Keratinocyte (primary cell): Measurements from ENCODE around the gene PVRIG. TPM values are rescaled to one million over a fixed set of nuclear protein-coding genes. Genes with fewer than 3 reads are reported as not detected.

ENCODE experiments used
- DNase-seq: peaks from one replicate; pipeline ENCODE4 v3.0.0-alpha.2; 2011; ENCODE audit warnings: low read depth, missing footprints, low spot score
- FAIRE-seq: peaks from 2 replicates; lab custom pipeline; 2011; peaks lifted over from hg19 to GRCh38; lab: Jason Lieb, UNC
- H2AFZ ChIP-seq: 2 replicates; pipeline ENCODE4 v1.6.0; 2012; ENCODE audit warnings: low read length, control low read depth, inconsistent platforms; ENCODE audit not compliant: control insufficient read depth
- H3K27ac ChIP-seq: 2 replicates; pipeline ENCODE4 v1.5.1; 2011; ENCODE audit warnings: low read length; ENCODE audit not compliant: control insufficient read depth, insufficient read depth
- H3K27me3 ChIP-seq: 3 replicates; pipeline ENCODE4 v1.6.0; 2011; ENCODE audit warnings: low read length; ENCODE audit not compliant: control insufficient read depth, insufficient read depth; ENCODE audit errors: extremely low read depth
- H3K36me3 ChIP-seq, 2 experiments: 2 replicates in 1 of 2; 3 replicates in 1 of 2; pipeline ENCODE4 v1.5.1; 2011; ENCODE audit warnings: low read length in 2 of 2, mild to moderate bottlenecking in 1 of 2; ENCODE audit not compliant: control insufficient read depth in 2 of 2, insufficient read depth in 2 of 2; ENCODE audit errors: extremely low read depth in 1 of 2
- H3K4me1 ChIP-seq: 3 replicates; pipeline ENCODE4 v1.5.1; 2011; ENCODE audit warnings: low read length; ENCODE audit not compliant: control insufficient read depth, insufficient read depth; ENCODE audit errors: extremely low read depth
- H3K4me2 ChIP-seq: 3 replicates; pipeline ENCODE4 v1.6.0; 2011; ENCODE audit warnings: low read depth, low read length; ENCODE audit not compliant: control insufficient read depth, insufficient read depth; ENCODE audit errors: extremely low read depth
- H3K4me3 ChIP-seq, 3 experiments: fragments of 200-600 bp in 1 of 3; sonication (generic) in 1 of 3; 2 replicates in 2 of 3; 3 replicates in 1 of 3; pipeline ENCODE4 v1.5.1; 2011 to 2016; ENCODE audit warnings: low read length in 3 of 3, mild to moderate bottlenecking in 3 of 3, control low read depth in 2 of 3, inconsistent platforms in 1 of 3, low read depth in 1 of 3, mixed read lengths in 1 of 3, mixed run types in 1 of 3, moderate library complexity in 1 of 3; ENCODE audit not compliant: control insufficient read depth in 2 of 3, insufficient read depth in 2 of 3; ENCODE audit errors: extremely low read depth in 1 of 3
- H3K79me2 ChIP-seq: 2 replicates; pipeline ENCODE4 v1.6.0; 2012; ENCODE audit warnings: low read length; ENCODE audit not compliant: control insufficient read depth, insufficient read depth
- H3K9ac ChIP-seq: 3 replicates; pipeline ENCODE4 v1.6.0; 2011; ENCODE audit warnings: low read length; ENCODE audit not compliant: control insufficient read depth, insufficient read depth; ENCODE audit errors: extremely low read depth
- H3K9me1 ChIP-seq: 3 replicates; pipeline ENCODE4 v1.6.0; 2011; ENCODE audit warnings: low read length; ENCODE audit not compliant: control insufficient read depth, insufficient read depth; ENCODE audit errors: extremely low read depth
- H3K9me3 ChIP-seq: 2 replicates; pipeline ENCODE4 v1.5.1; 2012; ENCODE audit warnings: low read depth, low read length; ENCODE audit not compliant: control insufficient read depth
- H4K20me1 ChIP-seq: 3 replicates; pipeline ENCODE4 v1.6.0; 2011; ENCODE audit warnings: low read length; ENCODE audit not compliant: control insufficient read depth, insufficient read depth; ENCODE audit errors: extremely low read depth
- EZH2 ChIP-seq: IDR thresholded peaks from one replicate; pipeline ENCODE4 v1.6.1; 2012; ENCODE audit warnings: inconsistent platforms, mild to moderate bottlenecking, low read length, moderate library complexity
- dilution Hi-C: fragments of 300-500 bp; cut with MboI; formaldehyde crosslinking; loops from one replicate; pipeline ENCODE4 v1.7.0; 2020; ENCODE audit warnings: low sequenced_read_pairs; ENCODE audit not compliant: extremely low pct_ligation_motif_present
- polyA plus RNA-seq, 5 experiments: library from polyadenylated mRNA; depleted of rRNA in 3 of 5; stranded (reverse) in 3 of 5; stranded (forward) in 1 of 5; unstranded in 1 of 5; fragments of >200 nt; gene quantifications; 1 replicate in 1 of 5; 2 replicates in 3 of 5; 3 replicates in 1 of 5; pipeline versions ENCODE4 v1.2.1 to v1.2.3, GENCODE V29; 2011 to 2012; ENCODE audit warnings: missing spikeins in 2 of 5, low read depth in 1 of 5, low replicate concordance in 1 of 5
- TF ChIP-seq, protein P1 (sequence below), 3 experiments: IDR thresholded peaks in 1 of 3; conservative IDR thresholded peaks in 1 of 3; optimal IDR thresholded peaks in 1 of 3; 2 replicates in 2 of 3; 3 replicates in 1 of 3; pipeline versions ENCODE3 to v1.5.1; 2011; ENCODE audit warnings: low read length in 3 of 3, mild to moderate bottlenecking in 3 of 3, moderate library complexity in 2 of 3, control low read depth in 1 of 3, inconsistent platforms in 1 of 3; ENCODE audit not compliant: insufficient read depth in 2 of 3; ENCODE audit errors: extremely low read depth in 1 of 3

PVRIG gene
- polyA plus RNA-seq, 1 donor (not counting 4 experiments of a cell fraction or from before 2014, with no cell fraction given): 0.41 TPM

- dilution Hi-C loops: no loop called here
- FAIRE-seq (no peak), DNase-seq (no peak)
- no peak overlapping the region for H3K4me2 ChIP-seq
- H3K4me1 ChIP-seq: no peaks in the 10 kb centered on the region
- no peaks in the 10 kb centered on the region for H3K9me1 ChIP-seq
- H4K20me1 ChIP-seq: no peaks in the 10 kb centered on the region
- no peak overlapping the region for H3K4me3 ChIP-seq
- TF ChIP-seq, protein P1, sequence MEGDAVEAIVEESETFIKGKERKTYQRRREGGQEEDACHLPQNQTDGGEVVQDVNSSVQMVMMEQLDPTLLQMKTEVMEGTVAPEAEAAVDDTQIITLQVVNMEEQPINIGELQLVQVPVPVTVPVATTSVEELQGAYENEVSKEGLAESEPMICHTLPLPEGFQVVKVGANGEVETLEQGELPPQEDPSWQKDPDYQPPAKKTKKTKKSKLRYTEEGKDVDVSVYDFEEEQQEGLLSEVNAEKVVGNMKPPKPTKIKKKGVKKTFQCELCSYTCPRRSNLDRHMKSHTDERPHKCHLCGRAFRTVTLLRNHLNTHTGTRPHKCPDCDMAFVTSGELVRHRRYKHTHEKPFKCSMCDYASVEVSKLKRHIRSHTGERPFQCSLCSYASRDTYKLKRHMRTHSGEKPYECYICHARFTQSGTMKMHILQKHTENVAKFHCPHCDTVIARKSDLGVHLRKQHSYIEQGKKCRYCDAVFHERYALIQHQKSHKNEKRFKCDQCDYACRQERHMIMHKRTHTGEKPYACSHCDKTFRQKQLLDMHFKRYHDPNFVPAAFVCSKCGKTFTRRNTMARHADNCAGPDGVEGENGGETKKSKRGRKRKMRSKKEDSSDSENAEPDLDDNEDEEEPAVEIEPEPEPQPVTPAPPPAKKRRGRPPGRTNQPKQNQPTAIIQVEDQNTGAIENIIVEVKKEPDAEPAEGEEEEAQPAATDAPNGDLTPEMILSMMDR (optimal IDR thresholded peaks at IDR 0.05 in 1 of 3, IDR thresholded peaks at IDR 0.05 in 1 of 3, conservative IDR thresholded peaks at IDR 0.05 in 1 of 3; ENCODE audit: extremely low read depth in 1 of 3, insufficient read depth in 2 of 3, low read length in 3 of 3): no peak
- TF ChIP-seq EZH2: no peak
- no peak overlapping the region for H3K9ac ChIP-seq
- no peaks in the 10 kb centered on the region for H3K36me3 ChIP-seq
- H2AFZ ChIP-seq: no peak overlapping the region
- no peaks in the 10 kb centered on the region for H3K79me2 ChIP-seq
- H3K27me3 ChIP-seq: peaks cover 12% of the 10 kb centered on the region
- peaks cover 1% of the 10 kb centered on the region for H3K9me3 ChIP-seq
- no peak overlapping the region for H3K27ac ChIP-seq
Measured at GRCh38 chr7:100175296-100175935, 44.3 kb upstream of the PVRIG start.

GRCh38 chr7:100176096-100177044, 43.4 kb upstream of the PVRIG start:
- no peak for FAIRE-seq
- dilution Hi-C loops: no loop called here
- TF ChIP-seq, protein P1 (optimal IDR thresholded peaks at IDR 0.05 in 1 of 3, IDR thresholded peaks at IDR 0.05 in 1 of 3, conservative IDR thresholded peaks at IDR 0.05 in 1 of 3; ENCODE audit: extremely low read depth in 1 of 3, insufficient read depth in 2 of 3, low read length in 3 of 3): no peak
- H3K9ac ChIP-seq: peak overlapping the region; percentile 60
- H3K79me2 ChIP-seq: no peaks in the 10 kb centered on the region
- H3K4me1 ChIP-seq: no peaks in the 10 kb centered on the region
- H3K4me3 ChIP-seq: peak overlapping the region; percentile 48 to 79 (median 67)
- peaks cover 1% of the 10 kb centered on the region for H3K9me3 ChIP-seq
- no peak for DNase-seq
- peak overlapping the region; percentile 91 for H3K4me2 ChIP-seq
- no peak overlapping the region for H3K27ac ChIP-seq
- no peaks in the 10 kb centered on the region for H3K9me1 ChIP-seq
- no peaks in the 10 kb centered on the region for H4K20me1 ChIP-seq
- H3K36me3 ChIP-seq: no peaks in the 10 kb centered on the region
- H3K27me3 ChIP-seq: peaks cover 7% of the 10 kb centered on the region
- H2AFZ ChIP-seq: peak overlapping the region; percentile 95
